Stomach (tissue), 4 donors: Measurements from ENCODE around the gene ZNF524.

Experiments used
- CTCF ChIP-seq, 7 experiments: fragments of 450-650 bp in 4 of 7; fragments of 200-600 bp in 3 of 7; sonication (generic) in 3 of 7; IDR thresholded peaks; one replicate each; pipeline ENCODE4 v1.5.1; 2016 to 2019; ENCODE audit warnings: antibody characterized with exemption in 7 of 7, control low read depth in 2 of 7, mild to moderate bottlenecking in 1 of 7
- EP300 ChIP-seq: sonication (generic); formaldehyde crosslinking; IDR thresholded peaks from one replicate; pipeline ENCODE4 v1.6.1; 2017; ENCODE audit warnings: antibody characterized with exemption
- POLR2A ChIP-seq, 4 donors: fragments of 450-650 bp; IDR thresholded peaks; one replicate each; pipeline ENCODE4 v1.6.1; 2016; ENCODE audit warnings: antibody characterized with exemption in 4 of 4, control low read depth in 2 of 4, mild to moderate bottlenecking in 1 of 4, moderate library complexity in 1 of 4

- TF ChIP-seq CTCF (IDR thresholded peaks at IDR 0.05) (no peak), POLR2A (IDR thresholded peaks at IDR 0.05) (no peak), EP300 (no peak)
These were observed 33.8 kb downstream of the ZNF524 start for GRCh38 chr19:55633861-55634260.
